Body of pancreas (tissue), 4 donors: ENCODE measurements around the gene TELO2.

ENCODE experiments used
- POLR2A ChIP-seq, 3 donors: fragments of 450-650 bp; IDR thresholded peaks; one replicate each; pipeline ENCODE4 v1.6.1; 2016; ENCODE audit warnings: antibody characterized with exemption in 3 of 3, mild to moderate bottlenecking in 2 of 3
- TF ChIP-seq, protein P1 (sequence below), 7 experiments: fragments of 450-650 bp in 4 of 7; fragments of 200-600 bp in 3 of 7; sonication (generic) in 3 of 7; IDR thresholded peaks; one replicate each; pipeline ENCODE4 v1.5.1; 2016 to 2019; ENCODE audit warnings: antibody characterized with exemption in 7 of 7

GRCh38 chr16:1485847-1486496 lies 7.2 kb upstream of the TELO2 start:
- TF ChIP-seq, protein P1, sequence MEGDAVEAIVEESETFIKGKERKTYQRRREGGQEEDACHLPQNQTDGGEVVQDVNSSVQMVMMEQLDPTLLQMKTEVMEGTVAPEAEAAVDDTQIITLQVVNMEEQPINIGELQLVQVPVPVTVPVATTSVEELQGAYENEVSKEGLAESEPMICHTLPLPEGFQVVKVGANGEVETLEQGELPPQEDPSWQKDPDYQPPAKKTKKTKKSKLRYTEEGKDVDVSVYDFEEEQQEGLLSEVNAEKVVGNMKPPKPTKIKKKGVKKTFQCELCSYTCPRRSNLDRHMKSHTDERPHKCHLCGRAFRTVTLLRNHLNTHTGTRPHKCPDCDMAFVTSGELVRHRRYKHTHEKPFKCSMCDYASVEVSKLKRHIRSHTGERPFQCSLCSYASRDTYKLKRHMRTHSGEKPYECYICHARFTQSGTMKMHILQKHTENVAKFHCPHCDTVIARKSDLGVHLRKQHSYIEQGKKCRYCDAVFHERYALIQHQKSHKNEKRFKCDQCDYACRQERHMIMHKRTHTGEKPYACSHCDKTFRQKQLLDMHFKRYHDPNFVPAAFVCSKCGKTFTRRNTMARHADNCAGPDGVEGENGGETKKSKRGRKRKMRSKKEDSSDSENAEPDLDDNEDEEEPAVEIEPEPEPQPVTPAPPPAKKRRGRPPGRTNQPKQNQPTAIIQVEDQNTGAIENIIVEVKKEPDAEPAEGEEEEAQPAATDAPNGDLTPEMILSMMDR (IDR thresholded peaks at IDR 0.05), result no peak
- no peak for TF ChIP-seq POLR2A (IDR thresholded peaks at IDR 0.05)
